Ecto neural progenitor cell (in vitro differentiated cells): Measurements from ENCODE around the gene DYNC2H1.
"Not testable (repeated sequence)": the region's sequence is repeated elsewhere in the genome, so short reads cannot be mapped to it uniquely, and the experiment has no call there.

Experiments
- DNase-seq: peaks from one replicate; pipeline ENCODE4 v3.0.0-alpha.2; 2018; ENCODE audit warnings: low spot score

Gene DYNC2H1

GRCh38 chr11:103108933-103109817 is at the start of gene DYNC2H1:
TSS of gene DYNC2H1 (plus strand) at chr11:103109426. CDS start at chr11:103109575, 149 bp downstream.
- peak; percentile 93 for DNase-seq

GRCh38 chr11:103061656-103062055 is 47.6 kb upstream of the DYNC2H1 start:
- no peak for DNase-seq

GRCh38 chr11:103067118-103067517 is 42.1 kb upstream of the DYNC2H1 start:
- DNase-seq: no peak

- no peak for DNase-seq
Observed at GRCh38 chr11:103069367-103069766, 39.9 kb upstream of the DYNC2H1 start.

DNA sequence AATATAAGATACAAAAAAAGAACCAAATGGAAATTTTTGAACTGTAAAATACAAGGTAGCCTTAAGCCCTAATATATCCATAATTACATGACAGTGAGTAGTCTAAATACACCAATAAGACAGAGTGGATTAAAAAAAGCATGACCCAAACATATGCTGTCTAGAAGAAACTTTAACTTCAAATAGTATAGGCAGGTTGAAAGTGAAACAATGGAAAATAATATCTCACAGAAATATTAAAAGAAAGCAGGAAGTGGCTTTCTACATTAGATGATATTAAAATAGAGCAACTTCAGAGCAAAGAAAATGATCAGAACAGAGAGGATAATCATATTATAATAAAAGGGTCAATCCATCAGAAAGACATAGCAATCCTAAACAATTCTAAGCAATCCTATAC is 39.1 kb upstream of the DYNC2H1 start:
- no peak for DNase-seq

GRCh38 chr11:103071008-103071407 is 38.2 kb upstream of the DYNC2H1 start:
- no peak for DNase-seq

GRCh38 chr11:103076361-103076760 is 32.9 kb upstream of the DYNC2H1 start:
- no peak for DNase-seq

GRCh38 chr11:103077554-103077953 is 31.7 kb upstream of the DYNC2H1 start:
- no peak for DNase-seq

DNA sequence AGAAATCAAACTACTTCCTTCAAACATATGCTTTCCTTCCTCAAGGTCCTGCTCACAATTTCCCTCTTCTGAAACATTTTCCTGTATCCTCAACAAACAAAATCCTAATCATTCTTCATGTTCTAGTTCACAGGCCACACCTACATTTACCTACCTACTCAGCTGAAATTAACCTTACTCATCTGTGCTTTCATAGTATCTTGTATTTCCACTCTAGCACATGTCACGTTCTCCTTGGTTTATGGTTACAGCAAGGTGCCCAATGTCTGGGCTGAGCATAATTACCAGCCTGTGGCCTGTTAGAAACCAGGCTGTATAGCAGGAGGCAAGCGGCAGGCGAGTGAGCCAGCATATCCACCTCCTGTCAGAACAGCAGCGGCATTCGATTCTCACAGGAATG is 30.5 kb upstream of the DYNC2H1 start:
- DNase-seq: no peak

GRCh38 chr11:103079833-103080232 is 29.4 kb upstream of the DYNC2H1 start:
- DNase-seq: no peak

GRCh38 chr11:103085758-103086365 is 23.4 kb upstream of the DYNC2H1 start:
- DNase-seq: no peak

DNA sequence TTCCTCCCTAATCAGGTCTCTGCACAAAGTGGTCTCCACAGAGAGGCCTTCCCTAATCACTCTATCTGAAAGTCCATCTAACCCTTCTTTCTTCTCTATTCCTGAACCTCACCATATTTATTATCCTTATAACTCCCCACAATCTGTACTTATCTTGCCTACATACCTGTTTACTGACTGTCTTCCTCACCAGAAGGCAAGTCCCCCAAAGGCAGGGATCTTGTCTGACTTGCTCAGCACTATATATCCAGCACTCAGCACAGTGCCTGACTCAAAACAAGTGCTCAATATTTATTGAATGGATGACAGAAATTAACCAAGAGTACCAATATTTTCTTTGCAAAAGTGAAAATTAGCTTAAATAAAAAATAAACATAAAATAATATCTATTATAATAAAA is 22.8 kb upstream of the DYNC2H1 start:
- no peak for DNase-seq

GRCh38 chr11:103091064-103091800 is 18.0 kb upstream of the DYNC2H1 start:
- DNase-seq: peak; percentile 61

- DNase-seq: peak; percentile 97
Observed at GRCh38 chr11:103091801-103092524, 17.3 kb upstream of the DYNC2H1 start, which contains the start of gene DCUN1D5. TSS of gene DCUN1D5 (minus strand) at chr11:103092160. CDS start at chr11:103091872, 288 bp downstream.

GRCh38 chr11:103097279-103097678 is 11.9 kb upstream of the DYNC2H1 start:
- no peak for DNase-seq

DNA sequence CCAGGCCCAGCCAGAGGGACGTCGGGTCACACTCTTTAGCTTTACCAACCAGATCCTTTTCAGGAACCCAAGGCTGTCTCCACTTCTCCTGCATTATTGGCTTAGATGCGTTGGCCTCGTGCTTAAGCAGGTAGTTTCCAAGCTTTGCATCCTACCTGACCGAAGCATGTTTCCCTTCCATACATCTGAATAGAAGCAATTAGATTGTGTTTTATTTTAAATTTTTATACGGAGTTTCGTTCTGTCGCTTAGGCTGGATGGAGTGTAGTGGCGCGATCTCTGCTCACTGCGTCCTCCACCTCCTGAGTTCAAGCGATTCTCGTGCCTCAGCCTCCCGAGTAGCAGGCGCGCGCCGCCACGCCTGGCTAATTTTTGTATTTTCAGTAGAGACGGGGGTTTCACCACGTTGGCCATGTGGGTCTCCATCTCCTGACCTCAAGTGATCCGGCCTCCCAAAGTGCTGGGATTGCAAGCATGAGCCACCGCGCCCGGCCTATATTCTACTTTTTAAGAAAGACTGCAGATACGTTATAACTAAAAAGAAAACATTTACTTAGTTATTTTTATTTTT is 677 bp downstream of the DYNC2H1 start:
- peak; percentile 52 for DNase-seq

GRCh38 chr11:103110391-103110790 is 1.2 kb downstream of the DYNC2H1 start:
- DNase-seq: no peak

GRCh38 chr11:103111400-103111799 is 2.2 kb downstream of the DYNC2H1 start:
- no peak for DNase-seq

GRCh38 chr11:103112364-103112763 is 3.1 kb downstream of the DYNC2H1 start:
- DNase-seq: no peak

- no peak for DNase-seq
Observed at GRCh38 chr11:103114836-103115235, 5.6 kb downstream of the DYNC2H1 start.

DNA sequence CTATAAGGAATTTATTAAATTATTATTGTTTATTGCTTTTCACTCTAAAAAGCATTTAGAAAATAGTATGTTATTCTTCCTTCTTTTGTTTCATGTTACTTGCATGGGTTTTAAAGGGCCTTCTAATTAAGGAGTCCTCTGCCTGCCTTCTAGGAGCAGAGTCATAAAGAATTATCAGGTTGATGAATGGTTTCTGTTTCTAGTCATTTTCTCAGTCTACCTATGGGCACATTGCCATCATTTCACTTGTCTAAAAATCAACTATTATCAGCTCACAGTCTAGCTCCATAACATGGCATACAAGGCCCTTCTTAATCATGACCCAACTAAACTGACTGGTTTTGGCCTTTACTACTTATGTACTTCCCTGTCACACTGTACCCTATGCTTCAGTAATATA is 16.2 kb downstream of the DYNC2H1 start:
- no peak for DNase-seq

DNA sequence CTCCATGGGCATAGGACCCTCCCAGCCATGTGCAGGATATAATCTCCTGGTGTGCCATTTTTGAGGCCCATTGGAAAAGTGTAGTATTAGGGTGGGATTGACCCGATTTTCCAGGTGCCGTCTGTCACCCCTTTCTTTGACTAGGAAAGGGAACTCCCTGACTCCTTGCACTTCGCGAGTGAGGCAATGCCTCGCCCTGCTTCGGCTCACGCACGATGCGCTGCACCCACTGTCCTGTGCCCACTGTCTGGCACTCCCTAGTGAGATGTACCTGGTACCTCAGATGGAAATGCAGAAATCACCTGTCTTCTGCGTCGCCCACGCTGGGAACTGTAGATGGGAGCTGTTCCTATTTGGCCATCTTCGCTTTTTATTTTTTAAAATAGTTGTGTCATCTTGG is 32.8 kb downstream of the DYNC2H1 start:
- not testable (repeated sequence) for DNase-seq
